ENCODE results near the gene E2F3. TPM values are rescaled to one million over a fixed set of nuclear protein-coding genes. Genes with fewer than 3 reads are reported as not detected.

E2F3 gene
- total and polyA plus RNA-seq, 4 donors: 4.1 to 13.3 (median 7.7) TPM

GRCh38 chr6:20403070-20403765, 1.5 kb downstream of the E2F3 start:
- Histone ChIP-seq H3K27me3 (ENCODE audit: control insufficient read depth in 3 of 3, insufficient read depth in 3 of 3, low read length in 2 of 3) (peaks cover 0 to 2% (median 0%) of the 10 kb centered on the region in 3 donors), H3K4me1 (ENCODE audit: control insufficient read depth in 5 of 5, insufficient read depth in 5 of 5, low read length in 5 of 5) (peaks cover 0 to 11% (median 0%) of the 10 kb centered on the region in 5 donors), H3K4me3 (peak overlapping the region; percentile 56), H3K9me3 (ENCODE audit: control insufficient read depth in 4 of 4, insufficient read depth in 3 of 4, low read length in 3 of 4) (no peaks in the 10 kb centered on the region), H3K9ac (ENCODE audit: insufficient read depth in 1 of 2, low read length in 2 of 2) (peak overlapping the region in 1 of 2 donors; percentile 68), H3K27ac (ENCODE audit: low read depth in 1 of 2, low read length in 1 of 2) (peak overlapping the region; percentile 85 to 86), H3K36me3 (ENCODE audit: control insufficient read depth in 4 of 4, insufficient read depth in 4 of 4, low read length in 4 of 4) (no peaks in the 10 kb centered on the region)
- 1% methylated on average over 14 to 68 of the region's 72 CpGs for WGBS, 2 donors
- no peak for TF ChIP-seq CTCF (IDR thresholded peaks at IDR 0.05; ENCODE audit: control extremely low read depth, extremely low read depth)
- peak; percentile 56 for ATAC-seq (ENCODE audit: insufficient read depth, low FRiP score)
- DNase-seq: peak; percentile 82 to 90 (median 89)

GRCh38 chr6:20403766-20404640, 2.3 kb downstream of the E2F3 start:
- WGBS, 2 donors: 1 to 2% methylated on average over 38 of the region's 38 CpGs
- peak in 2 of 3 donors; percentile 50 to 54 for DNase-seq

GRCh38 chr6:20404641-20405032, 3.0 kb downstream of the E2F3 start:
- Histone ChIP-seq H3K9ac (ENCODE audit: insufficient read depth in 1 of 2, low read length in 2 of 2) (peak overlapping the region; percentile 20 to 57), H3K36me3 (ENCODE audit: control insufficient read depth in 4 of 4, insufficient read depth in 4 of 4, low read length in 4 of 4) (no peaks in the 10 kb centered on the region), H3K27ac (ENCODE audit: low read depth in 1 of 2, low read length in 1 of 2) (peak overlapping the region in 1 of 2 donors; percentile 86), H3K27me3 (ENCODE audit: control insufficient read depth in 3 of 3, insufficient read depth in 3 of 3, low read length in 2 of 3) (no peaks in the 10 kb centered on the region), H3K9me3 (ENCODE audit: control insufficient read depth in 4 of 4, insufficient read depth in 3 of 4, low read length in 3 of 4) (no peaks in the 10 kb centered on the region), H3K4me1 (ENCODE audit: control insufficient read depth in 5 of 5, insufficient read depth in 5 of 5, low read length in 5 of 5) (peaks cover 0 to 11% (median 2%) of the 10 kb centered on the region in 5 donors), H3K4me3 (no peak overlapping the region)
- peak; percentile 63 to 74 (median 70) for DNase-seq
- no peak for ATAC-seq (ENCODE audit: insufficient read depth, low FRiP score)
- peak; percentile 21 for TF ChIP-seq CTCF (IDR thresholded peaks at IDR 0.05; ENCODE audit: control extremely low read depth, extremely low read depth)
- WGBS, 2 donors: 1 to 2% methylated on average over 6 of the region's 6 CpGs

More at GRCh38 chr6:20403766-20404640, 2.3 kb downstream of the E2F3 start:
- ATAC-seq (ENCODE audit: insufficient read depth, low FRiP score): no peak
- H3K27ac ChIP-seq (ENCODE audit: low read depth in 1 of 2, low read length in 1 of 2): peak overlapping the region; percentile 86 to 90
- peaks cover 0 to 11% (median 0%) of the 10 kb centered on the region in 5 donors for H3K4me1 ChIP-seq (ENCODE audit: control insufficient read depth in 5 of 5, insufficient read depth in 5 of 5, low read length in 5 of 5)
- no peaks in the 10 kb centered on the region for H3K27me3 ChIP-seq (ENCODE audit: control insufficient read depth in 3 of 3, insufficient read depth in 3 of 3, low read length in 2 of 3)
- no peak for TF ChIP-seq CTCF (IDR thresholded peaks at IDR 0.05; ENCODE audit: control extremely low read depth, extremely low read depth)
- no peaks in the 10 kb centered on the region for H3K36me3 ChIP-seq (ENCODE audit: control insufficient read depth in 4 of 4, insufficient read depth in 4 of 4, low read length in 4 of 4)
- no peaks in the 10 kb centered on the region for H3K9me3 ChIP-seq (ENCODE audit: control insufficient read depth in 4 of 4, insufficient read depth in 3 of 4, low read length in 3 of 4)
- H3K9ac ChIP-seq (ENCODE audit: insufficient read depth in 1 of 2, low read length in 2 of 2): peak overlapping the region; percentile 20 to 57
- H3K4me3 ChIP-seq: peak overlapping the region; percentile 67
